KBM-7 (cell line): ENCODE measurements around the gene FAM163B.
"Not testable (repeated sequence)": the region's sequence is repeated elsewhere in the genome, so short reads cannot be mapped to it uniquely, and the experiment has no call there.

Experiments used
- DNase-seq: peaks from one replicate; pipeline ENCODE4 v3.0.0-alpha.2; 2015
- in situ Hi-C: fragments of 300-500 bp; cut with MboI; formaldehyde crosslinking; loops from 2 replicates; pipeline ENCODE4 v1.14.3; 2020; ENCODE audit warnings: low sequenced_read_pairs, low pct_unique_long_range_greater_than_20kb, mixed read lengths

FAM163B gene

GRCh38 chr9:133640580-133641395 is 31.6 kb upstream of the FAM163B start:
- in situ Hi-C loops, result no loop called here
- no peak for DNase-seq

GRCh38 chr9:133640160-133640559 is 31.0 kb upstream of the FAM163B start:
- no peak for DNase-seq
- in situ Hi-C loops, result no loop called here

GRCh38 chr9:133639613-133640012 is 30.4 kb upstream of the FAM163B start:
- no peak for DNase-seq
- in situ Hi-C loops, result no loop called here

- in situ Hi-C loops, result no loop called here
- DNase-seq, result no peak
Observed at GRCh38 chr9:133638711-133639110, 29.5 kb upstream of the FAM163B start.

- DNase-seq, result no peak
- in situ Hi-C loops, result no loop called here
Observed at GRCh38 chr9:133638076-133638475, 28.9 kb upstream of the FAM163B start.

GRCh38 chr9:133637451-133638055 is 28.4 kb upstream of the FAM163B start:
- DNase-seq, result no peak
- in situ Hi-C loops, result no loop called here

- in situ Hi-C loops, result no loop called here
- DNase-seq, result no peak
Observed at GRCh38 chr9:133636902-133637301, 27.7 kb upstream of the FAM163B start.

- DNase-seq, result no peak
- in situ Hi-C loops, result no loop called here
Observed at GRCh38 chr9:133635533-133636531, 26.6 kb upstream of the FAM163B start, which contains the start of gene DBH. TSS of gene DBH (plus strand) at chr9:133636363. CDS start at chr9:133636372, 9 bp downstream.

GRCh38 chr9:133635098-133635497 is 25.9 kb upstream of the FAM163B start:
- DNase-seq, result no peak
- in situ Hi-C loops, result no loop called here

GRCh38 chr9:133634081-133634691 is 25.0 kb upstream of the FAM163B start:
- in situ Hi-C loops, result no loop called here
- no peak for DNase-seq

GRCh38 chr9:133633681-133634080 is 24.5 kb upstream of the FAM163B start:
- in situ Hi-C loops, result no loop called here
- no peak for DNase-seq

- no peak for DNase-seq
- in situ Hi-C loops, result no loop called here
Observed at GRCh38 chr9:133632806-133633680, 23.9 kb upstream of the FAM163B start.

GRCh38 chr9:133631111-133631510 is 21.9 kb upstream of the FAM163B start:
- in situ Hi-C loops, result no loop called here
- DNase-seq, result no peak

GRCh38 chr9:133629221-133630110 is 20.3 kb upstream of the FAM163B start:
- no peak for DNase-seq
- in situ Hi-C loops, result no loop called here

GRCh38 chr9:133628766-133629165 is 19.6 kb upstream of the FAM163B start:
- in situ Hi-C loops, result no loop called here

GRCh38 chr9:133627341-133627740 is 18.2 kb upstream of the FAM163B start:
- DNase-seq, result no peak
- in situ Hi-C loops, result no loop called here

More at GRCh38 chr9:133628766-133629165, 19.6 kb upstream of the FAM163B start:
- DNase-seq, result no peak

GRCh38 chr9:133626008-133626407 is 16.8 kb upstream of the FAM163B start:
- DNase-seq, in situ Hi-C loops: not testable (repeated sequence)
